Glomerular visceral epithelial cell (primary cell): ENCODE measurements around the gene BABAM2.
"Not testable (repeated sequence)": the region's sequence is repeated elsewhere in the genome, so short reads cannot be mapped to it uniquely, and the experiment has no call there.

ENCODE experiments used
- DNase-seq: peaks from one replicate; pipeline ENCODE4 v3.0.0-alpha.2; 2016; ENCODE audit errors: extremely low spot score

The BABAM2 gene

GRCh38 chr2:28068527-28068926, 178.0 kb downstream of the BABAM2 start:
- DNase-seq: no peak

GRCh38 chr2:28071221-28071620, 180.7 kb downstream of the BABAM2 start:
- no peak for DNase-seq

- DNase-seq: no peak
Measured at GRCh38 chr2:28074137-28074536, 183.6 kb downstream of the BABAM2 start.

GRCh38 chr2:28080911-28081310, 190.4 kb downstream of the BABAM2 start:
- DNase-seq: peak; percentile 61

GRCh38 chr2:28082131-28082530, 191.6 kb downstream of the BABAM2 start:
- DNase-seq: peak; percentile 50

GRCh38 chr2:28083476-28083875, 192.9 kb downstream of the BABAM2 start:
- DNase-seq: no peak

- peak; percentile 14 for DNase-seq
Measured at GRCh38 chr2:28084564-28084963, 194.0 kb downstream of the BABAM2 start.

GRCh38 chr2:28085201-28085600, 194.7 kb downstream of the BABAM2 start:
- DNase-seq: no peak

GRCh38 chr2:28086611-28087010, 196.1 kb downstream of the BABAM2 start:
- DNase-seq: no peak

GRCh38 chr2:28088970-28089369, 198.4 kb downstream of the BABAM2 start:
- DNase-seq: peak; percentile 43

- no peak for DNase-seq
Measured at GRCh38 chr2:28089486-28089885, 199.0 kb downstream of the BABAM2 start.

GRCh38 chr2:28093308-28093707, 202.8 kb downstream of the BABAM2 start:
- DNase-seq: no peak

GRCh38 chr2:28093768-28094167, 203.2 kb downstream of the BABAM2 start:
- DNase-seq: no peak

- no peak for DNase-seq
Measured at GRCh38 chr2:28094739-28095138, 204.2 kb downstream of the BABAM2 start.

- no peak for DNase-seq
Measured at GRCh38 chr2:28095622-28096021, 205.1 kb downstream of the BABAM2 start.

GRCh38 chr2:28096421-28096820, 205.9 kb downstream of the BABAM2 start:
- no peak for DNase-seq

GRCh38 chr2:28098501-28099225, 208.1 kb downstream of the BABAM2 start:
- DNase-seq: no peak

- DNase-seq: no peak
Measured at GRCh38 chr2:28101123-28101522, 210.6 kb downstream of the BABAM2 start.

GRCh38 chr2:28101892-28102291, 211.4 kb downstream of the BABAM2 start:
- no peak for DNase-seq

GRCh38 chr2:28102455-28102874, 211.9 kb downstream of the BABAM2 start:
- DNase-seq: peak; percentile 32

- DNase-seq: no peak
Measured at GRCh38 chr2:28103611-28104010, 213.1 kb downstream of the BABAM2 start.

- no peak for DNase-seq
Measured at GRCh38 chr2:28108143-28108542, 217.6 kb downstream of the BABAM2 start.

GRCh38 chr2:28113771-28114170, 223.2 kb downstream of the BABAM2 start:
- DNase-seq: not testable (repeated sequence)

- peak; percentile 90 for DNase-seq
Measured at GRCh38 chr2:28117104-28117596, 226.6 kb downstream of the BABAM2 start.
